CD4-positive, alpha-beta T cell (primary cell): Measurements from ENCODE around the gene ADGRV1. TPM values are rescaled to one million over a fixed set of nuclear protein-coding genes. Genes with fewer than 3 reads are reported as not detected.

Experiments
- ATAC-seq: fragments of 200-7000 bp; cut with Tn5 transposase; one replicate; pipeline ENCODE4 v1.10.0; 2022; ENCODE audit warnings: mild to moderate bottlenecking; ENCODE audit not compliant: poor library complexity
- CTCF ChIA-PET: fragments of 350-600 bp; sonication (Branson Sonifier 250); formaldehyde crosslinking; loops from one replicate; lab custom pipeline; 2021; ENCODE audit warnings: antibody characterized with exemption, inconsistent platforms; lab: Charles Lee
- POLR2A ChIA-PET: fragments of 350-600 bp; sonication (Branson Sonifier 250); formaldehyde crosslinking; loops from one replicate; lab custom pipeline; 2021; ENCODE audit warnings: antibody characterized with exemption, inconsistent platforms; lab: Charles Lee
- DNase-seq, 14 experiments: peaks; one replicate each; pipeline ENCODE4 v3.0.0-alpha.2; 2013 to 2020; ENCODE audit warnings: mixed read lengths in 2 of 14
- H3K27ac ChIP-seq, 2 donors: one replicate each; pipeline versions ENCODE4 v1.5.1 to v1.7.0; 2013; ENCODE audit warnings: low read length in 2 of 2, low read depth in 1 of 2, mild to moderate bottlenecking in 1 of 2
- H3K27me3 ChIP-seq, 2 experiments: 1 replicate in 1 of 2; 2 replicates in 1 of 2; pipeline versions ENCODE4 v1.6.1 to v1.7.0; 2013; ENCODE audit warnings: low read length in 2 of 2, control low read depth in 1 of 2, mild to moderate bottlenecking in 1 of 2, moderate library complexity in 1 of 2; ENCODE audit not compliant: insufficient read depth in 2 of 2, control insufficient read depth in 1 of 2
- H3K36me3 ChIP-seq: one replicate; pipeline ENCODE4 v1.6.1; 2013; ENCODE audit warnings: low read length, control low read depth; ENCODE audit not compliant: insufficient read depth
- H3K4me1 ChIP-seq: one replicate; pipeline ENCODE4 v1.6.1; 2013; ENCODE audit warnings: low read length, control low read depth; ENCODE audit not compliant: insufficient read depth
- H3K4me3 ChIP-seq: one replicate; pipeline ENCODE4 v1.5.1; 2013; ENCODE audit warnings: mild to moderate bottlenecking, low read length, moderate library complexity
- H3K9me3 ChIP-seq, 2 experiments: 1 replicate in 1 of 2; 2 replicates in 1 of 2; pipeline versions ENCODE4 v1.6.1 to v1.7.0; 2013; ENCODE audit warnings: low read length in 2 of 2, mild to moderate bottlenecking in 2 of 2, control low read depth in 1 of 2, moderate library complexity in 1 of 2; ENCODE audit not compliant: control insufficient read depth in 1 of 2, insufficient read depth in 1 of 2
- H3K27ac Mint-ChIP-seq: one replicate; pipeline ENCODE4 v1.8.0; 2020; ENCODE audit warnings: mixed read lengths
- H3K27me3 Mint-ChIP-seq: one replicate; pipeline ENCODE4 v1.8.0; 2021; ENCODE audit warnings: mixed read lengths
- H3K36me3 Mint-ChIP-seq: one replicate; pipeline ENCODE4 v1.8.0; 2021; ENCODE audit warnings: low read depth, mixed read lengths
- H3K4me1 Mint-ChIP-seq: one replicate; pipeline ENCODE4 v1.8.0; 2021; ENCODE audit warnings: low read depth, mixed read lengths
- H3K4me3 Mint-ChIP-seq: one replicate; pipeline ENCODE4 v1.8.0; 2020; ENCODE audit warnings: mild to moderate bottlenecking, mixed read lengths
- H3K9me3 Mint-ChIP-seq: one replicate; pipeline ENCODE4 v1.8.0; 2020; ENCODE audit warnings: mixed read lengths
- CTCF ChIP-seq: fragments of 200-600 bp; IDR thresholded peaks from one replicate; pipeline ENCODE4 v1.8.0; 2022; ENCODE audit warnings: antibody characterized with exemption, mild to moderate bottlenecking
- intact Hi-C, 2 experiments: fragments of 100-400 bp; cut with DNase I in 1 of 2; cut with micrococcal nuclease in 1 of 2; formaldehyde crosslinking; loops; one replicate each; pipeline versions ENCODE4 v1.15.1 to v1.9.0; 2023 to 2025; cut with DNase I, micrococcal nuclease
- total RNA-seq, 174 experiments: library from RNA in 2 of 174; stranded (reverse) in 2 of 174; gene quantifications; one replicate each; pipeline ENCODE4 v1.2.3 and lab custom pipeline; 2021 to 2026

Gene ADGRV1
- total RNA-seq, 2 experiments from 2014 or later = 0.81 to 1.2 TPM

GRCh38 chr5:91137647-91138046, 579.0 kb downstream of the ADGRV1 start:
- ChIA-PET POLR2A (no interaction called here), CTCF (no interaction called here)
- intact Hi-C loops = no loop called here
- H3K36me3 ChIP-seq = no peaks in the 10 kb centered on the region
- DNase-seq = no peak
- H3K27me3 ChIP-seq = no peaks in the 10 kb centered on the region
- no peaks in the 10 kb centered on the region for H3K9me3 ChIP-seq
- H3K36me3 Mint-ChIP-seq = no peaks in the 10 kb centered on the region
- no peak for ATAC-seq
- H3K4me3 ChIP-seq = no peak overlapping the region
- no peak for TF ChIP-seq CTCF
- H3K27me3 Mint-ChIP-seq = peaks cover 8% of the 10 kb centered on the region
- H3K27ac Mint-ChIP-seq = no peak overlapping the region
- H3K4me1 Mint-ChIP-seq = no peaks in the 10 kb centered on the region
- H3K4me3 Mint-ChIP-seq = no peak overlapping the region
- H3K27ac ChIP-seq = no peak overlapping the region
- H3K9me3 Mint-ChIP-seq = no peaks in the 10 kb centered on the region
- H3K4me1 ChIP-seq = no peaks in the 10 kb centered on the region

GRCh38 chr5:91139572-91140200, 581.1 kb downstream of the ADGRV1 start:
- Mint-ChIP-seq H3K27ac (no peak overlapping the region), H3K4me1 (no peaks in the 10 kb centered on the region), H3K27me3 (peaks cover 8% of the 10 kb centered on the region), H3K36me3 (no peaks in the 10 kb centered on the region), H3K4me3 (no peak overlapping the region), H3K9me3 (no peaks in the 10 kb centered on the region)
- TF ChIP-seq CTCF = no peak
- no peak for DNase-seq
- H3K4me3 ChIP-seq = no peak overlapping the region
- intact Hi-C loops = no loop called here
- no peaks in the 10 kb centered on the region for H3K27me3 ChIP-seq
- ChIA-PET CTCF (no interaction called here), POLR2A (no interaction called here)
- no peaks in the 10 kb centered on the region for H3K4me1 ChIP-seq
- no peaks in the 10 kb centered on the region for H3K36me3 ChIP-seq
- ATAC-seq = no peak
- H3K9me3 ChIP-seq = peaks cover 0 to 5% of the 10 kb centered on the region in 2 experiments
- no peak overlapping the region for H3K27ac ChIP-seq

- CTCF ChIA-PET = no interaction called here
- DNase-seq (no peak), ATAC-seq (no peak)
- H3K4me1 Mint-ChIP-seq = no peaks in the 10 kb centered on the region
- H3K27ac Mint-ChIP-seq = no peak overlapping the region
- peaks cover 2% of the 10 kb centered on the region for H3K27me3 Mint-ChIP-seq
- peaks cover 0 to 5% of the 10 kb centered on the region in 2 experiments for H3K9me3 ChIP-seq
- POLR2A ChIA-PET = no interaction called here
- TF ChIP-seq CTCF = no peak
- no peaks in the 10 kb centered on the region for H3K9me3 Mint-ChIP-seq
- H3K4me3 ChIP-seq = no peak overlapping the region
- no peaks in the 10 kb centered on the region for H3K27me3 ChIP-seq
- no peaks in the 10 kb centered on the region for H3K4me1 ChIP-seq
- intact Hi-C loops = no loop called here
- H3K36me3 ChIP-seq = no peaks in the 10 kb centered on the region
- no peak overlapping the region for H3K27ac ChIP-seq
- H3K4me3 Mint-ChIP-seq = no peak overlapping the region
- H3K36me3 Mint-ChIP-seq = no peaks in the 10 kb centered on the region
Measured at GRCh38 chr5:91140657-91141056, 582.1 kb downstream of the ADGRV1 start.
